Trophoblast cell (in vitro differentiated cells and primary cell): ENCODE data around the gene KDM4C.
"Not testable (repeated sequence)": the region's sequence is repeated elsewhere in the genome, so short reads cannot be mapped to it uniquely, and the experiment has no call there.

Experiments
- DNase-seq, 2 donors: peaks; one replicate each; pipeline ENCODE4 v3.0.0-alpha.2; 2016
- H2AFZ ChIP-seq: 2 replicates; pipeline ENCODE4 v1.6.1; 2013; ENCODE audit warnings: low read length, moderate library complexity, mild to moderate bottlenecking; ENCODE audit not compliant: insufficient read depth, poor library complexity
- H2AK5ac ChIP-seq: 2 replicates; pipeline ENCODE4 v1.6.1; 2013; ENCODE audit warnings: mild to moderate bottlenecking, low read length
- H2BK120ac ChIP-seq: 2 replicates; pipeline ENCODE4 v1.6.1; 2013; ENCODE audit warnings: low read length, mild to moderate bottlenecking, moderate library complexity; ENCODE audit not compliant: insufficient read depth, poor library complexity
- H2BK12ac ChIP-seq: 2 replicates; pipeline ENCODE4 v1.6.1; 2013; ENCODE audit warnings: mild to moderate bottlenecking, low read length, moderate library complexity
- H2BK5ac ChIP-seq: 2 replicates; pipeline ENCODE4 v1.6.1; 2013; ENCODE audit warnings: low read length, low read depth, moderate library complexity, mild to moderate bottlenecking; ENCODE audit not compliant: poor library complexity
- H3K14ac ChIP-seq: 2 replicates; pipeline ENCODE4 v1.6.1; 2013; ENCODE audit warnings: mild to moderate bottlenecking, low read length
- H3K18ac ChIP-seq: 2 replicates; pipeline ENCODE4 v1.6.1; 2013; ENCODE audit warnings: mild to moderate bottlenecking, low read length
- H3K23ac ChIP-seq: 2 replicates; pipeline ENCODE4 v1.6.1; 2013; ENCODE audit warnings: low read length
- H3K27ac ChIP-seq: 2 replicates; pipeline ENCODE4 v1.5.1; 2013; ENCODE audit warnings: low read depth, mild to moderate bottlenecking, inconsistent platforms, low read length, moderate library complexity
- H3K27me3 ChIP-seq: 2 replicates; pipeline ENCODE4 v1.6.1; 2013; ENCODE audit warnings: inconsistent platforms, mild to moderate bottlenecking, low read length, moderate library complexity; ENCODE audit not compliant: insufficient read depth
- H3K36me3 ChIP-seq, 2 experiments: 1 replicate in 1 of 2; 2 replicates in 1 of 2; pipeline ENCODE4 v1.6.1; 2013; ENCODE audit warnings: low read length in 2 of 2, mild to moderate bottlenecking in 2 of 2, moderate library complexity in 1 of 2; ENCODE audit not compliant: insufficient read depth in 2 of 2, control insufficient read depth in 1 of 2
- H3K4ac ChIP-seq: 2 replicates; pipeline ENCODE4 v1.6.1; 2013; ENCODE audit warnings: low read depth, mild to moderate bottlenecking, low read length, moderate library complexity
- H3K4me1 ChIP-seq, 2 experiments: 1 replicate in 1 of 2; 2 replicates in 1 of 2; pipeline ENCODE4 v1.6.1; 2013; ENCODE audit warnings: low read length in 2 of 2, mild to moderate bottlenecking in 2 of 2, moderate library complexity in 1 of 2; ENCODE audit not compliant: insufficient read depth in 2 of 2, control insufficient read depth in 1 of 2
- H3K4me2 ChIP-seq: 2 replicates; pipeline ENCODE4 v1.6.1; 2013; ENCODE audit warnings: inconsistent platforms, mild to moderate bottlenecking, low read length, moderate library complexity
- H3K4me3 ChIP-seq: 2 replicates; pipeline ENCODE4 v1.5.1; 2013; ENCODE audit warnings: mild to moderate bottlenecking, low read depth, low read length, inconsistent platforms
- H3K79me1 ChIP-seq: one replicate; pipeline ENCODE4 v1.6.1; 2013; ENCODE audit warnings: low read length
- H3K79me2 ChIP-seq: 2 replicates; pipeline ENCODE4 v1.6.1; 2013; ENCODE audit warnings: low read length, mild to moderate bottlenecking; ENCODE audit not compliant: control insufficient read depth, insufficient read depth, poor library complexity
- H3K9ac ChIP-seq: 2 replicates; pipeline ENCODE4 v1.6.1; 2013; ENCODE audit warnings: mild to moderate bottlenecking, low read length
- H3K9me3 ChIP-seq: 2 replicates; pipeline ENCODE4 v1.6.1; 2013; ENCODE audit warnings: low read depth, mild to moderate bottlenecking, control low read depth, inconsistent platforms, low read length; ENCODE audit not compliant: insufficient read depth
- H4K12ac ChIP-seq: 2 replicates; pipeline ENCODE4 v1.6.1; 2013; ENCODE audit warnings: low read depth, mild to moderate bottlenecking, low read length, moderate library complexity
- H4K8ac ChIP-seq: 2 replicates; pipeline ENCODE4 v1.6.1; 2013; ENCODE audit warnings: low read depth, mild to moderate bottlenecking, low read length, moderate library complexity
- H4K91ac ChIP-seq: one replicate; pipeline ENCODE4 v1.6.1; 2013; ENCODE audit warnings: low read depth, mild to moderate bottlenecking, low read length, moderate library complexity
- WGBS: extraction: QIAGEN DNeasy Blood & Tissue Kit; methylation state at CpG from one replicate; pipeline ENCODE4 v1.1.7; 2013; ENCODE audit warnings: missing lambda C conversion rate; ENCODE audit not compliant: insufficient read length, insufficient coverage; ENCODE audit errors: extremely low coverage; 5-methylcytosine and 5-hydroxymethylcytosine counted together

The KDM4C gene

DNA sequence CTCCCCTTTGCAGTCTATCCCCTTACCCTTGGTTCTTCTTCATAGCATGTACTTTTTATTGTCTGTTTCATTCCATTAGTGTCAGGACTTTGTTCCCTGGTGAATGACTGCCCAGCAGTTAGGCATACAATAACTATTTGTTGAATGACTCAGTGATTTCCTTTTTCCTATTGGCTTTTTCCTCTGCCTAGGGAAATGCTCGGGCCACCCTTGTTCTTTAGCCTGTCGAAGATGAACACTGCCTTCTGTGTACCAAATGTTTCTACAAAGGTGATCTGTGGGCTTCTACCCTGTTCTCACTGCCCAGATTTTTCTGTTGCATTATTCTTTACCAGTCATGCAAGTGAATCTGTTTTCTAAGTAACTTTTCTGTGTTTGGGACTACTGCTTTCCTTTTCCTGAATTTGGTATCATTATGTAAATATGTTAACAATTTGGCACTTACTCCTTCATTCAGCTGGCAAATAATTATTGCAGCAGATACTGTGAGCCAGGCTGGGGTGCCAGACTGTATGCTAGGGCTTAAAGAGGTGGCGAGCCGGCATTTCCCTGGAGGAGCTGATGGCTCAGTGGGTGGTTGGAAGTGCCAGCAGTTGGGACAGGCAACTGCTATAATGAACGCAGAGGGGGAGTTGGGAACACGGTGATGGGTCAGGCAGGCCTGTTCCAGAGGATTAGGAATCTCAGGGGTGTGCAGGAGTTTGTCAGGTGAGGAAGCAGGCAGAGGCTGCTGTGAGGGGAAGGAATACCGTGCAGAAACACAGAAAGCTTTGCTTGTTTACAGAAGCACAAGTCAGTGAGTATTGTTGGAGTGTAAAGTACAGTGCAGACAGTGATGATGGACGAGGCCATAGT lies 30.6 kb downstream of the KDM4C start:
- Histone ChIP-seq H3K18ac (no peak overlapping the region), H3K9ac (no peak overlapping the region), H2BK5ac (no peak overlapping the region), H4K8ac (no peak overlapping the region), H4K12ac (no peak overlapping the region), H2BK12ac (no peak overlapping the region), H3K27ac (no peak overlapping the region), H3K14ac (no peak overlapping the region), H2AFZ (peak overlapping the region; percentile 17), H3K79me1 (no peaks in the 10 kb centered on the region), H3K4me2 (no peak overlapping the region), H3K27me3 (no peaks in the 10 kb centered on the region), H4K91ac (no peak overlapping the region), H2AK5ac (no peak overlapping the region), H3K4me1 (peaks cover 6 to 8% of the 10 kb centered on the region in 2 experiments), H3K4me3 (no peak overlapping the region), H3K23ac (no peak overlapping the region), H3K9me3 (no peaks in the 10 kb centered on the region), H3K4ac (no peak overlapping the region), H3K79me2 (no peaks in the 10 kb centered on the region), H2BK120ac (no peak overlapping the region), H3K36me3 (no peaks in the 10 kb centered on the region)
- WGBS: no CpG with 5 or more reads among the region's 8 CpGs
- peak in 1 of 2 donors; percentile 44 for DNase-seq

- not testable (repeated sequence) for H3K4me2 ChIP-seq, H2BK12ac ChIP-seq, H2BK120ac ChIP-seq, H3K9ac ChIP-seq, H3K79me2 ChIP-seq, H3K4me1 ChIP-seq, H2AFZ ChIP-seq, H2AK5ac ChIP-seq, H4K12ac ChIP-seq, H3K27ac ChIP-seq, H4K8ac ChIP-seq, H3K4me3 ChIP-seq, H2BK5ac ChIP-seq, H3K27me3 ChIP-seq, H3K14ac ChIP-seq, H3K9me3 ChIP-seq, H4K91ac ChIP-seq, H3K18ac ChIP-seq, H3K4ac ChIP-seq, H3K23ac ChIP-seq, H3K79me1 ChIP-seq, H3K36me3 ChIP-seq, DNase-seq
- no CpG with 5 or more reads among the region's 9 CpGs for WGBS
Observed at GRCh38 chr9:6789017-6789338, 31.2 kb downstream of the KDM4C start.

DNA sequence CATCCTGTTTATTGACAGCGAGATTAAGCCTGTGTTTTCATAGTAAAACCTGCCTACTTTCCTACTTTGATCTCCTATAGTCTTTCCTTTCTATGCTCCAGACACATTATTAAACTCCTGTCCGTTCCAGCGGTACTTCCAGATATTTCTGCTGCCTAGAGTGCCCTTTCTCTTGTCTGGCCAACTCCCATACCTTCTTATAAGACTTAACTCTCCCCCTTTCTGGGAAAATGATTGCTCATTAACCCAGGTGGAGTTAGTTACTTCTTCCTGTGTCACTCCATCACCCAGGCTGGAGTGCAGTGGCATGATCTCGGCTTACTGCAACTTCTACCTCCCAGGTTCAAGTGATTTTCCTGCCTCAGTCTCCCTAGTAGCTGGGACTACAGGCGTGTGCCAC lies 33.1 kb downstream of the KDM4C start:
- no peak overlapping the region for H3K9ac ChIP-seq
- H3K9me3 ChIP-seq: no peaks in the 10 kb centered on the region
- H2BK120ac ChIP-seq: no peak overlapping the region
- H3K27me3 ChIP-seq: no peaks in the 10 kb centered on the region
- no peak overlapping the region for H3K18ac ChIP-seq
- no peak overlapping the region for H2BK5ac ChIP-seq
- no peak overlapping the region for H2AK5ac ChIP-seq
- H3K4ac ChIP-seq: no peak overlapping the region
- no peak overlapping the region for H4K91ac ChIP-seq
- no peak for DNase-seq
- H3K14ac ChIP-seq: no peak overlapping the region
- H3K27ac ChIP-seq: no peak overlapping the region
- no peak overlapping the region for H3K4me2 ChIP-seq
- H2AFZ ChIP-seq: no peak overlapping the region
- peaks cover 6 to 8% of the 10 kb centered on the region in 2 experiments for H3K4me1 ChIP-seq
- H3K79me1 ChIP-seq: no peaks in the 10 kb centered on the region
- H3K36me3 ChIP-seq: no peaks in the 10 kb centered on the region
- WGBS: no CpG with 5 or more reads among the region's 5 CpGs
- H3K23ac ChIP-seq: no peak overlapping the region
- H2BK12ac ChIP-seq: no peak overlapping the region
- H3K4me3 ChIP-seq: no peak overlapping the region
- no peak overlapping the region for H4K8ac ChIP-seq
- no peak overlapping the region for H4K12ac ChIP-seq
- H3K79me2 ChIP-seq: no peaks in the 10 kb centered on the region

DNA sequence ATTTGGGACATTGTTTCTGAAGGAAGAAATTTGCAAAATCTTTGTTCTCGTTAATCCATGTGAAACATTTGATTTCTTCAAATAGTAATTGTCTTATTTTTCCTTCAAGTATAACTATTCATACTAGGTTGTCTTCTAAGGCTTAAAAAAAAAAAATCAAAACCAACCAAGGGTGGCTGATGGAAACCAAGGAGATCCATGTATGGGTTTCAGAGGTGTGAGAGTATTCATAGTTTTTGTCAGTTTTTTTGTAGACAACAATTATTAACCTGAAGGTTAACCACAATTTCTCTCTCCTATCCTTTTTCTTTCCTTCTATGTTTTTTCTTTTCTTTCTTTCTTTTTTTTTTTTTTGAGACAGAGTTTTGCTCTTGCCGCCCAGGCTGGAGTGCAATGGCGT lies 35.4 kb downstream of the KDM4C start:
- Histone ChIP-seq H3K27me3 (no peaks in the 10 kb centered on the region), H3K79me1 (no peaks in the 10 kb centered on the region), H3K4me3 (no peak overlapping the region), H3K36me3 (no peaks in the 10 kb centered on the region), H3K4me2 (no peak overlapping the region), H3K14ac (no peak overlapping the region), H3K23ac (no peak overlapping the region), H3K18ac (no peak overlapping the region), H3K4me1 (peaks cover under 1 to 4% of the 10 kb centered on the region in 2 experiments), H4K12ac (no peak overlapping the region), H3K4ac (no peak overlapping the region), H3K27ac (no peak overlapping the region), H4K91ac (no peak overlapping the region), H2AK5ac (no peak overlapping the region), H3K9me3 (no peaks in the 10 kb centered on the region), H4K8ac (no peak overlapping the region), H2BK120ac (no peak overlapping the region), H2AFZ (no peak overlapping the region), H2BK5ac (no peak overlapping the region), H3K9ac (no peak overlapping the region), H2BK12ac (no peak overlapping the region), H3K79me2 (no peaks in the 10 kb centered on the region)
- no peak for DNase-seq
- no CpG with 5 or more reads among the region's 3 CpGs for WGBS
